Endothelial cell (in vitro differentiated cells): ENCODE results near the gene SLC6A2. TPM values are rescaled to one million over a fixed set of nuclear protein-coding genes. Genes with fewer than 3 reads are reported as not detected.

ENCODE experiments used
- DNase-seq: peaks from one replicate; pipeline ENCODE4 v3.0.0; 2021; ENCODE audit warnings: low spot score
- H3K27ac Mint-ChIP-seq: one replicate; pipeline ENCODE4 v1.8.0; 2021; ENCODE audit warnings: mixed read lengths, inconsistent platforms; ENCODE audit not compliant: unreplicated experiment
- H3K27me3 Mint-ChIP-seq: one replicate; pipeline ENCODE4 v1.8.0; 2021; ENCODE audit warnings: mild to moderate bottlenecking, moderate library complexity, mixed read lengths, inconsistent platforms; ENCODE audit not compliant: unreplicated experiment
- H3K36me3 Mint-ChIP-seq: one replicate; pipeline ENCODE4 v1.8.0; 2021; ENCODE audit warnings: mild to moderate bottlenecking, low read depth, mixed read lengths, inconsistent platforms; ENCODE audit not compliant: unreplicated experiment
- H3K4me1 Mint-ChIP-seq: one replicate; pipeline ENCODE4 v1.8.0; 2021; ENCODE audit warnings: mild to moderate bottlenecking, mixed read lengths, inconsistent platforms; ENCODE audit not compliant: unreplicated experiment
- H3K4me3 Mint-ChIP-seq: one replicate; pipeline ENCODE4 v1.8.0; 2021; ENCODE audit warnings: mild to moderate bottlenecking, mixed read lengths, inconsistent platforms; ENCODE audit not compliant: unreplicated experiment
- H3K9me3 Mint-ChIP-seq: one replicate; pipeline ENCODE4 v1.8.0; 2021; ENCODE audit warnings: mixed read lengths, inconsistent platforms; ENCODE audit not compliant: unreplicated experiment
- CTCF ChIP-seq: fragments of 200-600 bp; sonication (generic); IDR thresholded peaks from one replicate; pipeline ENCODE4 v1.5.0; 2021; ENCODE audit warnings: antibody characterized with exemption; ENCODE audit not compliant: unreplicated experiment
- total RNA-seq: library from RNA; stranded (reverse); fragmentation: NEBNext Ultra II Directional; extraction: Animal tissue kit (Norgen Biotek cat#: 25700); gene quantifications from one replicate; pipeline ENCODE4 v1.2.1, GENCODE V29; 2021; ENCODE audit not compliant: unreplicated experiment

The SLC6A2 gene
- total RNA-seq, 1 donor from 2014 or later = not detected

- Mint-ChIP-seq H3K4me1 (no peaks in the 10 kb centered on the region), H3K9me3 (peaks cover 5% of the 10 kb centered on the region), H3K4me3 (no peak overlapping the region), H3K36me3 (peaks cover 4% of the 10 kb centered on the region), H3K27me3 (peaks cover 4% of the 10 kb centered on the region), H3K27ac (no peak overlapping the region)
- TF ChIP-seq CTCF = no peak
- DNase-seq = no peak
Observed at GRCh38 chr16:55628306-55628968, 27.4 kb upstream of the SLC6A2 start.

GRCh38 chr16:55630774-55631173 is 25.0 kb upstream of the SLC6A2 start:
- H3K4me3 Mint-ChIP-seq = no peak overlapping the region
- H3K27ac Mint-ChIP-seq = no peak overlapping the region
- DNase-seq = no peak
- no peaks in the 10 kb centered on the region for H3K4me1 Mint-ChIP-seq
- H3K36me3 Mint-ChIP-seq = peaks cover 4% of the 10 kb centered on the region
- no peak for TF ChIP-seq CTCF
- peaks cover 3% of the 10 kb centered on the region for H3K27me3 Mint-ChIP-seq
- peaks cover 5% of the 10 kb centered on the region for H3K9me3 Mint-ChIP-seq

DNA sequence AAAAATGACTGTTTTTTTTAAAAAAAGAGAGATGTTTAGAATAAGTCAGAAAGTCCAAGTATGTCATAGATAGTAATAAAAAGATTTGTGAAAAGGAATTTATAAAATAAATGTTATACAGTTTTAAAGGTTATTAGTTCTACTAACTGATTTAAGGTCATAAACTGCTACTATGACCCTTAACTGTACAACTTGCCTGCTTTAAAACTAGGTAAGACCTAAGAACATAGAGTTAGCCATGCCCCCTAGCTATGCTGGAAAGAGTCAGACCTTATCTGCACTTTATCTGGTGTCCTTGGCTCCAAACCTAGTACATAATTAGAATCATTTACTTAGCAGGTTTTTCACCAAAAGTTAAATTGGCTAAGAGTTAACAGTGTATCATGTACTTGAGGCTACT is 23.5 kb upstream of the SLC6A2 start:
- H3K4me3 Mint-ChIP-seq = no peak overlapping the region
- peaks cover 4% of the 10 kb centered on the region for H3K36me3 Mint-ChIP-seq
- peaks cover 5% of the 10 kb centered on the region for H3K9me3 Mint-ChIP-seq
- no peak overlapping the region for H3K27ac Mint-ChIP-seq
- DNase-seq = no peak
- no peak for TF ChIP-seq CTCF
- H3K27me3 Mint-ChIP-seq = peaks cover 3% of the 10 kb centered on the region
- no peaks in the 10 kb centered on the region for H3K4me1 Mint-ChIP-seq

GRCh38 chr16:55634193-55634592 is 21.6 kb upstream of the SLC6A2 start:
- no peak for DNase-seq
- Mint-ChIP-seq H3K9me3 (peaks cover 5% of the 10 kb centered on the region), H3K27me3 (peaks cover 3% of the 10 kb centered on the region), H3K36me3 (peaks cover 4% of the 10 kb centered on the region), H3K4me3 (no peak overlapping the region), H3K27ac (no peak overlapping the region), H3K4me1 (no peaks in the 10 kb centered on the region)
- TF ChIP-seq CTCF = no peak

- Mint-ChIP-seq H3K36me3 (no peaks in the 10 kb centered on the region), H3K9me3 (no peaks in the 10 kb centered on the region), H3K4me3 (no peak overlapping the region), H3K27ac (no peak overlapping the region), H3K4me1 (no peaks in the 10 kb centered on the region), H3K27me3 (peaks cover 1% of the 10 kb centered on the region)
- DNase-seq = no peak
- no peak for TF ChIP-seq CTCF
Observed at GRCh38 chr16:55638256-55638655, 17.5 kb upstream of the SLC6A2 start.
